GM21390 (cell line): ENCODE data around the gene TMEM165.

Source experiments
- ATAC-seq: cut with Tn5 transposase; IDR thresholded peaks from one replicate; pipeline ENCODE4 v1.9.1; 2021; ENCODE audit not compliant: unreplicated experiment

Gene TMEM165

GRCh38 chr4:55399581-55399980, 3.8 kb downstream of the TMEM165 start:
- no peak for ATAC-seq

- ATAC-seq, result no peak
Observed at GRCh38 chr4:55405073-55405472, 9.3 kb downstream of the TMEM165 start.

GRCh38 chr4:55406545-55406944, 10.8 kb downstream of the TMEM165 start:
- no peak for ATAC-seq

GRCh38 chr4:55407119-55407518, 11.4 kb downstream of the TMEM165 start:
- ATAC-seq, result no peak

GRCh38 chr4:55407764-55408163, 12.0 kb downstream of the TMEM165 start:
- ATAC-seq, result no peak

GRCh38 chr4:55409468-55410171, 13.9 kb downstream of the TMEM165 start:
- peak; percentile 58 for ATAC-seq

GRCh38 chr4:55410431-55410830, 14.7 kb downstream of the TMEM165 start:
- no peak for ATAC-seq

- no peak for ATAC-seq
Observed at GRCh38 chr4:55411621-55412020, 15.9 kb downstream of the TMEM165 start.

- ATAC-seq, result no peak
Observed at GRCh38 chr4:55416176-55416575, 20.4 kb downstream of the TMEM165 start.

- no peak for ATAC-seq
Observed at GRCh38 chr4:55424791-55425190, 29.0 kb downstream of the TMEM165 start.

- ATAC-seq, result no peak
Observed at GRCh38 chr4:55431710-55432336, 36.1 kb downstream of the TMEM165 start.

- ATAC-seq, result peak; percentile 69
Observed at GRCh38 chr4:55435141-55435841, 39.5 kb downstream of the TMEM165 start.

- no peak for ATAC-seq
Observed at GRCh38 chr4:55437356-55437796, 41.6 kb downstream of the TMEM165 start.

GRCh38 chr4:55437823-55438222, 42.1 kb downstream of the TMEM165 start:
- ATAC-seq, result no peak

- ATAC-seq, result no peak
Observed at GRCh38 chr4:55438314-55438713, 42.6 kb downstream of the TMEM165 start.

GRCh38 chr4:55439023-55439422, 43.3 kb downstream of the TMEM165 start:
- no peak for ATAC-seq

GRCh38 chr4:55440786-55441185, 45.0 kb downstream of the TMEM165 start:
- ATAC-seq, result no peak

- ATAC-seq, result no peak
Observed at GRCh38 chr4:55442541-55442940, 46.8 kb downstream of the TMEM165 start.

GRCh38 chr4:55444827-55445226, 49.1 kb downstream of the TMEM165 start:
- no peak for ATAC-seq

GRCh38 chr4:55445921-55446577, 50.3 kb downstream of the TMEM165 start:
- ATAC-seq, result no peak

GRCh38 chr4:55446578-55446922, 50.8 kb downstream of the TMEM165 start:
- ATAC-seq, result no peak
